NT2/D1 (cell line): ENCODE results near the gene DCAF12L1.

Source experiments
- DNase-seq: peaks from one replicate; pipeline ENCODE4 v3.0.0-alpha.2; 2011; ENCODE audit warnings: low read depth, low spot score
- H3K27me3 ChIP-seq: 2 replicates; pipeline ENCODE4 v1.6.0; 2011; ENCODE audit warnings: mild to moderate bottlenecking; ENCODE audit not compliant: insufficient read length, insufficient read depth
- H3K36me3 ChIP-seq: 2 replicates; pipeline ENCODE4 v1.6.1; 2011; ENCODE audit warnings: mild to moderate bottlenecking, low read length, mixed read lengths; ENCODE audit not compliant: insufficient read depth, insufficient read length
- H3K4me1 ChIP-seq: 2 replicates; pipeline ENCODE4 v1.5.1; 2011; ENCODE audit not compliant: insufficient read depth, insufficient read length
- H3K4me3 ChIP-seq: 2 replicates; pipeline ENCODE4 v1.5.1; 2011; ENCODE audit warnings: low read depth; ENCODE audit not compliant: insufficient read length
- H3K9ac ChIP-seq: 2 replicates; pipeline ENCODE4 v1.6.0; 2011; ENCODE audit warnings: low read depth; ENCODE audit not compliant: insufficient read length
- H3K9me3 ChIP-seq: 2 replicates; pipeline ENCODE4 v1.5.1; 2011; ENCODE audit warnings: mild to moderate bottlenecking, low read length; ENCODE audit not compliant: insufficient read depth
- SUZ12 ChIP-seq: IDR thresholded peaks from 2 replicates; pipeline ENCODE4 v1.6.1; 2011; ENCODE audit not compliant: insufficient read length, insufficient read depth; ENCODE audit errors: extremely low read depth
- YY1 ChIP-seq: IDR thresholded peaks from 2 replicates; pipeline ENCODE4 v1.6.1; 2011; ENCODE audit not compliant: insufficient read length, insufficient read depth
- ZNF274 ChIP-seq: IDR thresholded peaks from 2 replicates; pipeline ENCODE4 v1.6.1; 2011; ENCODE audit warnings: mild to moderate bottlenecking, low read depth, low read length

DCAF12L1 gene

GRCh38 chrX:126509923-126510322 lies 42.7 kb downstream of the DCAF12L1 start:
- TF ChIP-seq ZNF274, result no peak
- TF ChIP-seq SUZ12, result no peak
- TF ChIP-seq YY1, result no peak
- no peaks in the 10 kb centered on the region for H3K4me1 ChIP-seq
- H3K9me3 ChIP-seq, result no peaks in the 10 kb centered on the region; the same call in 1 of the 2 replicates
- H3K36me3 ChIP-seq, result no peaks in the 10 kb centered on the region
- H3K4me3 ChIP-seq, result no peak overlapping the region
- H3K27me3 ChIP-seq, result no peaks in the 10 kb centered on the region
- no peak overlapping the region for H3K9ac ChIP-seq
- DNase-seq, result no peak
